Stimulated activated naive CD4-positive, alpha-beta T cell (primary cell): ENCODE measurements around the gene TMEM269.
"Not testable (repeated sequence)": the region's sequence is repeated elsewhere in the genome, so short reads cannot be mapped to it uniquely, and the experiment has no call there.

Experiments used
- DNase-seq, 6 experiments: peaks; one replicate each; lab custom pipeline; 2025; lab: John Stamatoyannopoulos, UW

Gene TMEM269

GRCh38 chr1:42776502-42776901 is 8.3 kb upstream of the TMEM269 start:
- no peak for DNase-seq

GRCh38 chr1:42777852-42778251 is 6.9 kb upstream of the TMEM269 start:
- peak in 4 of 6 experiments; percentile 5 to 12 (median 7) for DNase-seq

GRCh38 chr1:42779725-42780124 is 5.1 kb upstream of the TMEM269 start:
- DNase-seq, result no peak

- DNase-seq, result no peak
Observed at GRCh38 chr1:42780176-42780575, 4.6 kb upstream of the TMEM269 start.

GRCh38 chr1:42783092-42783491 is 1.7 kb upstream of the TMEM269 start:
- no peak for DNase-seq

GRCh38 chr1:42784547-42784945 is 245 bp upstream of the TMEM269 start:
- no peak for DNase-seq

GRCh38 chr1:42786097-42786496 is 1.3 kb downstream of the TMEM269 start:
- no peak for DNase-seq

- no peak for DNase-seq
Observed at GRCh38 chr1:42788021-42788420, 3.2 kb downstream of the TMEM269 start.

GRCh38 chr1:42793824-42794223 is 9.0 kb downstream of the TMEM269 start:
- DNase-seq, result no peak

- no peak for DNase-seq
Observed at GRCh38 chr1:42797414-42797813, 12.6 kb downstream of the TMEM269 start.

GRCh38 chr1:42797979-42798378 is 13.2 kb downstream of the TMEM269 start:
- no peak for DNase-seq

GRCh38 chr1:42801832-42802473 is 17.2 kb downstream of the TMEM269 start:
- no peak for DNase-seq

- DNase-seq, result no peak
Observed at GRCh38 chr1:42806171-42806570, 21.4 kb downstream of the TMEM269 start.

GRCh38 chr1:42806593-42806992 is 21.8 kb downstream of the TMEM269 start:
- DNase-seq, result no peak

GRCh38 chr1:42807056-42807668 is 22.4 kb downstream of the TMEM269 start:
- DNase-seq, result no peak

GRCh38 chr1:42814815-42815214 is 30.0 kb downstream of the TMEM269 start:
- not testable (repeated sequence) for DNase-seq

GRCh38 chr1:42815941-42816584 is 31.3 kb downstream of the TMEM269 start:
- peak in 2 of 6 experiments; percentile 11 to 12 for DNase-seq

GRCh38 chr1:42816585-42817439 is 32.0 kb downstream of the TMEM269 start, which contains the start of the genes ERMAP and SVBP:
Gene ERMAP (plus strand): TSS chr1:42817122. CDS start chr1:42830449, 13,327 bp downstream.
Gene SVBP (minus strand): TSS chr1:42817397. CDS start chr1:42816544, 853 bp downstream.
- DNase-seq, result peak; percentile 80 to 95 (median 92)

- DNase-seq, result no peak
Observed at GRCh38 chr1:42817440-42817767, 32.6 kb downstream of the TMEM269 start.

- no peak for DNase-seq
Observed at GRCh38 chr1:42817976-42818375, 33.2 kb downstream of the TMEM269 start.

- DNase-seq, result no peak
Observed at GRCh38 chr1:42820813-42821212, 36.0 kb downstream of the TMEM269 start.

GRCh38 chr1:42821690-42822089 is 36.9 kb downstream of the TMEM269 start:
- no peak for DNase-seq
